NCI-H82 treated with DMSO at 0.1 percent for 48 hours (cell line): ENCODE results near the gene PIK3R4.

Experiments
- DNase-seq: peaks from one replicate; lab custom pipeline; 2025; ENCODE audit not compliant: unreplicated experiment; lab: John Stamatoyannopoulos, UW

Gene PIK3R4

DNA sequence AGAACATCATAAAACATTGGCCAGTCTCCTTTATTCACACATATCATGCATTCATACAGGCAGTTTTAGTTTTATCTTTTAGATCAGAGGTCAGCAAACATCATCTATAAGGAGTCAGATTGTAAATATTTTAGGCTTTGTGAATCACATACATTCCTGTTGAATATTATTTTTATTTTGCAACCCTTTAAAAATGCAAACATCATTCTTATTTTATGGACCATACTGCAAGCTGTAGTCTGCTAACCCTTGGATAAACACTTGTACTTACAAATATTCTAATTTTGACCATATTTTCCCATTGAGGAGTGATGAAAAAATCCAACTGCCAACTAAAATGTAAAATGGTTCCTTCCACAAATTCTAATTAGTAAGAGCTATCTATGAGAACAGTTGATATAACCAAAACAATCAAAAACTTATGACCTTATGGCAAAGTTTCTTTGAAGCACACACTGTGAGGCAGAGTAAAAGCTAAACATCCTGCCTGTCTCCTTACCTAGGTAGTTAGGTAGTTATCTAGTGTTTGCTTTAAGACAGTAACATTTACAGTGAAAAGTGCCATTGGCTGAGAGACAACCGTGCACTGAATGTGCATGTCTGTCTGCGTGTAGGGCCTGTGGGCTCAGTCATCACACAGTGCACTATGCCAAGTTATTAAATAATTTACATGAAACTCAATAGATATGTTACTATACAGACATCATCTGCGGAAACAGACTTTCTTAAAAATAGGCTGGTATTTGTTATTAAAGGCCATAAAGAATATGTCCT is 57.7 kb downstream of the PIK3R4 start:
- DNase-seq = no peak

DNA sequence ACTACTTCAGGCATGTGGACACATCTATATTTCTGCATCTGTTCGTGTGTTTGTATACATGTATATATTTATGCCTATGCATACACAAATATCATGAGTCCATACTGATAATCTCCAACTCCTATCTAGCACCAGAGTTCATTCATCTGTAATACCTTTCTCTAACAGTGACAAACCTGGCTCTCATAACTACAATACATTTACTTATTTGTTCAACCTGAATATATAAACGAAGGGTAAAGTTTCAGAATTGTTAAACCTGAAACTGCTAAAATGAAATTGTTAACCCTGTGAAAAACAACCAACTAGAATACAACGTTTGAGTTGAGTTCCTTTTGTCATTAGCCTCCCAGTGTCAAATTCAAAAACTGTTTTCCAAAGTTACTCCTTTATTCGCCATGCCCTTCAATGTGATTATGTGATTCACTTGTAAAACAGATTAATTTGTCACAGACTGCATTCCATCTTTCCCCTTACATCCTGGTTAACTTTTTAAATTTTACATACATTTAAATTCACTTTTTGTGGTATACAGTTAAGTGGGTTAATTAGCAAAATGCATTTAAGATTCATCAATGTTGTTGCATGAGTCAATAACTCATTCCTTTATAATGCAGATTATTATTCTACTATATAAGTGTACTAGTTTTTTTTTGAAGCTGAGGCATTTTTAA is 58.5 kb downstream of the PIK3R4 start:
- DNase-seq = no peak

DNA sequence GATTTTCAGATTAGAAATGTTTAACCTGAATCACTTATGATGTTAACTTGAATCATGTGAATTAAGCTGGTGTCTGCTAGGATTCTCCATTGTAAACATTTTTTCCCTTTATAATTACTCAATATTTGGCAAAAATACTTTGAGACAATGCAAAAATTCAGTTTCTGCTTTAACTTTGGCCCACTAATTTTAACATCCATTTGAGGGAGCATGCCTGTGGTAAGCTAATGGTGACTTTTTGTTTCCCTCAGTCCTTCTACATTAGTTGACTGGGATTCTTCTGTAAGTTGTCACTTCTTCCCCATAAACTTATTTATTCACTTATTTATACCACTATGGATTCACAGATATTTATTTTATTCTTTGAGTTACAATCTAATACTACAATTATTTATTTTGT is 59.3 kb downstream of the PIK3R4 start:
- DNase-seq = no peak

- no peak for DNase-seq
Observed at GRCh38 chr3:130686833-130687232, 59.8 kb downstream of the PIK3R4 start.

DNA sequence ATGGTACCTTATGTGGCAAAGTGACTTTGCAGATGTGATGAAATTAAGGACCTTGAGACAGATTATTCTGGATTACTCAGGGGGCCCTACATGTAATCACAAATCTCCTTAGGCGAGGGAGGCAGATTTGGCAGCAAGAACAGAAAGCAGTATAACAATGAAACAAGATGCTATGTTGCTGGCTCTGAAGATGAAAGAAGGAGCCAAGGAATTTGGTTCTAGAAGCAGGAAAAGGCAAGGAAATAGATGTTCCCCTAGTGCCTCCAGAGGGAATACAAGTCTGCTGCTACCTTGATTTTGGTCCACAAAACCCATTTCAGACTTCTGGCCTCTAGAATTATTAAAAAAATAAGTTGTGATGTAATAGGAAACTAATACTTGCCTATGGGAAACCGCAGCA is 64.5 kb downstream of the PIK3R4 start:
- DNase-seq = no peak

GRCh38 chr3:130679218-130679617 is 67.4 kb downstream of the PIK3R4 start:
- DNase-seq = no peak

DNA sequence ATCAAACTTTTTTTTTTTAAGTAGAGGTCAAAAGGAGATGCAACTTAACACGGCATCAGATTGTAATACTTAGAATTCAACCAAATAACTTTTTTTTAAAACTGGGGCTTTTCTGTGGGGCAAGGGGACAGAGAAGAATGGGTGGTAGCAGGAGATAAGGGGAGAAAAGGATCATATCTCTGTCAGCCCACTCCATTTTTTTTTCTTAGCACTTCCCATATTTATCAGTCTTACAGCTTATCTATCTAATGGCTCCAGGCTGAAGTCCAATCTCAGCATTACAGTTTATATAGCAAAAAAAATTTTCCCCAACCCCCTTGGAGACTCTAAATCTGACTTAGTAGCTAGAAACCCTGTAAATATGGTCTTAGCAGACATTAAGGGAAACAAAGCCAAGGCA is 69.3 kb downstream of the PIK3R4 start:
- no peak for DNase-seq

DNA sequence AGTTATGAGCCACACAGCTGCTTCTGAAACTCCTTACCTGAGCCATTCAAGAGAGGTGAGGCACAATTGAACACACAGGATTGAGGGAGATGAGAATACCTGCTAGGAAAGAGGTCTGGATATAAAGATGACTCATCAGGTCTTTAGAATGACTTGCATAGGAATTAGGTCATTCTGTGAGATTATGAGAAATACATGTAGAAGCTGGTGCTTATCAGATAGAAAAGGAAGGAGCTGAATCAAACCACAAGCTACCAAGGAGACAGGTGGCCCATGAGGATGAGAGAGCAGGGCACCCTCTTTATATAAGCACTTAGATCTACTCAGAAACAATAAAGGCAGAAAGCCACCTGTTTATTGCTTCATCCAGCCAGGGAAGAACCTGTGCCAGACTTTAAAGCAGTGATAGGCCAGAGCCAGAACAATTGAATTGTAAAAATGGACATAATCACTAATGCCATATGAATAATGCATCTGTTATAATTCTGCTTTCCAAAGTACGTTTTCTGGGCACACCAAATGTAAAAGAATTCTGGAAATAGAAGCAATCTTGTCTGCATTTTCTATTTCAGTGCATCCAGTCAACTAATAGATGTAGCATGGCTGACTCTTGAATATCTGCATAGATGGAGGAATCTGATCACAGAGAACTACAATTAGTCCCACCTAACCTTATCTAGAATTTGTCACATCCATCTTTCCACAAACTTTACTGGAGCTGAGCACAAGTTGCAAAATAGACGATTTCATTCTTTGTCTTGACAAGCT is 74.9 kb downstream of the PIK3R4 start:
- no peak for DNase-seq

- DNase-seq = no peak
Observed at GRCh38 chr3:130669740-130670139, 76.9 kb downstream of the PIK3R4 start.

GRCh38 chr3:130663092-130663491 is 83.5 kb downstream of the PIK3R4 start:
- no peak for DNase-seq

DNA sequence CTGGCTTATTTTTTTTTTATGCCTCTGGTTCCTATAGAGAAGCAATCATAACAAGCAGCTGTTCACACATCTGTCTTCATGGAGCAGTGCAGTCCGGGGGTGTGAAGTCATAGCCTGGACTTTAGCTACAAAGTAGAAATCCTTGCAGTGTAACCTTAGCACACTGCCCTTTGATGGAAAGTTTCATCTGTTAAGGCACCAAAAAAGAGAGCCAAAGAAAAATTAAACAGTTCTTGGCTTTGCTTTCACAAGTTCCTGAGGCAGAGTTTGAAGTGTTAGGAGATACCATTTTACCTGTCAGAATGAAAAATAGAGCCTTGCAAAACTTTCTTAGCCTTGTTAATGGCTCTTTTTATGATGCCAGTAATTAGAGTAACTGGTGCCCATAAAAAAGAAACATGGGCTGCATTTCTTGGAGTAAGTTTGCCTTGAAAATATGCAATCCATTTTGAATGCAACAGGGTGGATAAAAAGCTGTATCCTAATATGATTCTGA is 84.1 kb downstream of the PIK3R4 start:
- DNase-seq = no peak

DNA sequence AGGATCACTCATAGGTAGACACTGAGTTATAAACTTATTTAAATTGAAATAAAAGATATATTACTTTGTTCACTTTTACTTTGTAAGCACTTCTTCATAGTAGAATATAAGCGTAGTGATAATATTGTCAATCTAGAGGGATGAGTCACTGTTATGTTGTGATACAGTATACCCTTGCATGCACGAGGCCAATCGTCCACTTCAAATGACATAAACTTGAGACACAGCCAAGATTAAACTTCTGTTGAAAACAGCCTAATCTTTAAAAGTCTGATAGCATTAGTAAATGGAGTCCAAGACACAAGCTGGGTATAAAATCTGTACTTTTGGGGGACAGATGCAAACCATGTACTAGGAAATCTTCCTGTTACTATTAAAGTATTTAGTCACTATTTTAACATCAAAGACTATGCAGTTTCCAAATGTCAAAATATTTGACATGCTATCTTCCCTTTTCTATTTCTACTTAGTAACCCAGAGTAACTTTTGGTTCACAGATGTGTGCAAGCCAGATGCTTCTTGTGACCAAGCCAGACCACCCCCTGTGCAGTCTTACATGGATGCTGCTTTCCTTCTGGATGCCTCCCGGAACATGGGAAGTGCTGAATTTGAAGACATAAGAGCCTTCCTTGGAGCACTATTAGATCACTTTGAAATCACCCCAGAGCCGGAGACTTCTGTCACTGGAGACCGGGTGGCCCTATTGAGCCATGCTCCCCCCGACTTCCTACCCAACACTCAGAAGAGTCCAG is 85.3 kb downstream of the PIK3R4 start:
- no peak for DNase-seq

DNA sequence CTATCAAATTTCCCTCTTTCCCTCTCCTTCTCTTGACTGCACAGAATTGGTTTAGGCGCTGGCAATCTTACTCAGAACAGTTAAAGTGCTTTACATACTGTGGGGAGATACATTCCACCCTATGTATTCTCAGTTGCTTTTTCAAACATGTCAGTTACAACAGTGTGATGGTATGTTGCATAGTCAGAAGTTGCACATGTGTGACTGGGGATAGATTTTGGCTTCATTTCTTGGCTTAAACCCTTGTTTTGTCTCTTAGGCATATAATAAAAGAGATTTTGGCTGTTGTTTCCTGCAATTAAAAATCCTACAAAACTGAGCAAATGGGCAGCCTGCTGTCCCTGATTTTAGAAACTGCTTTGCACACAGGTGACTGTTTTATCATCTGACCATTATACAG is 86.7 kb downstream of the PIK3R4 start:
- no peak for DNase-seq

GRCh38 chr3:130658678-130659077 is 88.0 kb downstream of the PIK3R4 start:
- DNase-seq = no peak

- no peak for DNase-seq
Observed at GRCh38 chr3:130656627-130657026, 90.0 kb downstream of the PIK3R4 start.

GRCh38 chr3:130654921-130655320 is 91.7 kb downstream of the PIK3R4 start:
- DNase-seq = no peak

GRCh38 chr3:130654091-130654490 is 92.5 kb downstream of the PIK3R4 start:
- no peak for DNase-seq

DNA sequence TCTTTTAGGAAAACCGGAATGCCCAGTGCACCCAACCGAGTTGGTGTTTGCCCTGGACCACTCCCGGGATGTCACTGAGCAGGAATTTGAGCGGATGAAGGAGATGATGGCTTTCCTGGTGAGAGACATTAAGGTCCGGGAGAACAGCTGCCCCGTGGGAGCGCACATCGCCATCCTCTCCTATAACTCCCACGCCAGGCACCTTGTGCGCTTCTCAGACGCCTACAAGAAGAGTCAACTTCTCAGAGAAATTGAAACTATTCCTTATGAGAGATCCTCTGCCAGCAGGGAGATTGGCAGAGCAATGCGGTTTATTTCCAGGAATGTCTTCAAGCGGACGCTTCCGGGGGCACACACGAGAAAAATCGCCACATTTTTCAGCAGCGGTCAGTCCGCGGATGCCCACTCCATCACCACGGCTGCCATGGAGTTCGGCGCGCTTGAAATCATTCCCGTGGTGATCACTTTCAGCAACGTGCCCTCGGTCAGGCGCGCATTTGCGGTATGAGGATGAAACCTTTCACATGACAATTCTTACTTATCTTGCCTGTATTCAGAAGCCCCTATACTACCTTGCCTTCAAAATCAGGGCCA is 97.5 kb downstream of the PIK3R4 start:
- no peak for DNase-seq

GRCh38 chr3:130648293-130648692 is 98.3 kb downstream of the PIK3R4 start:
- DNase-seq = no peak

- no peak for DNase-seq
Observed at GRCh38 chr3:130645261-130645660, 101.4 kb downstream of the PIK3R4 start.
